WI38 (cell line): ENCODE measurements around the gene PPID.

Experiments
- H3K4me3 ChIP-seq: 2 replicates; pipeline ENCODE4 v1.5.1; 2011; ENCODE audit warnings: low read depth, mild to moderate bottlenecking, control low read depth, low read length
- CTCF ChIP-seq: IDR thresholded peaks from 2 replicates; pipeline ENCODE4 v1.5.1; 2012; ENCODE audit warnings: low read depth, mild to moderate bottlenecking, control low read depth, low read length

The PPID gene

GRCh38 chr4:158671915-158672806 is 51.0 kb downstream of the PPID start, which contains the start of gene ETFDH:
Gene ETFDH, plus strand, starts transcription at chr4:158672296. Its CDS starts 161 bp downstream, at chr4:158672457.
- TF ChIP-seq CTCF: peak; percentile 26; the same call in 1 of the 2 replicates
- H3K4me3 ChIP-seq: peak within 1 kb of the TSS; percentile 79

GRCh38 chr4:158671665-158671914 is 51.6 kb downstream of the PPID start, which contains the start of gene C4orf46:
Gene C4orf46, minus strand, starts transcription at chr4:158671887. Its CDS starts 86 bp downstream, at chr4:158671801.
- H3K4me3 ChIP-seq: peak within 1 kb of the TSS; percentile 79
- no peak for TF ChIP-seq CTCF

- no peak for TF ChIP-seq CTCF
Measured at GRCh38 chr4:158670975-158671664, 52.1 kb downstream of the PPID start.

GRCh38 chr4:158669310-158669709 is 53.9 kb downstream of the PPID start:
- TF ChIP-seq CTCF: no peak
- no peak overlapping the region for H3K4me3 ChIP-seq

More at GRCh38 chr4:158670975-158671664, 52.1 kb downstream of the PPID start:
- peak overlapping the region; percentile 79 for H3K4me3 ChIP-seq

GRCh38 chr4:158667651-158668198 is 55.5 kb downstream of the PPID start:
- no peak overlapping the region for H3K4me3 ChIP-seq
- TF ChIP-seq CTCF: peak; percentile 72

- TF ChIP-seq CTCF: no peak
- H3K4me3 ChIP-seq: no peak overlapping the region
Measured at GRCh38 chr4:158666892-158667291, 56.3 kb downstream of the PPID start.
